ES-I3 (cell line): ENCODE measurements around the gene SERPINB13.

Source experiments
- H3K36me3 ChIP-seq: 2 replicates; pipeline ENCODE4 v1.6.1; 2013; ENCODE audit warnings: mild to moderate bottlenecking, low read length, control low read depth, moderate library complexity; ENCODE audit not compliant: insufficient read depth
- H3K4me1 ChIP-seq: 2 replicates; pipeline ENCODE4 v1.6.1; 2013; ENCODE audit warnings: mild to moderate bottlenecking, control low read depth, low read length; ENCODE audit not compliant: insufficient read depth
- H3K9ac ChIP-seq: 2 replicates; pipeline ENCODE4 v1.6.1; 2013; ENCODE audit warnings: low read depth, mild to moderate bottlenecking, low read length, moderate library complexity
- H3K9me3 ChIP-seq: 2 replicates; pipeline ENCODE4 v1.6.1; 2013; ENCODE audit warnings: mild to moderate bottlenecking, low read length, moderate library complexity; ENCODE audit not compliant: control insufficient read depth, insufficient read depth

Gene SERPINB13, protein sequence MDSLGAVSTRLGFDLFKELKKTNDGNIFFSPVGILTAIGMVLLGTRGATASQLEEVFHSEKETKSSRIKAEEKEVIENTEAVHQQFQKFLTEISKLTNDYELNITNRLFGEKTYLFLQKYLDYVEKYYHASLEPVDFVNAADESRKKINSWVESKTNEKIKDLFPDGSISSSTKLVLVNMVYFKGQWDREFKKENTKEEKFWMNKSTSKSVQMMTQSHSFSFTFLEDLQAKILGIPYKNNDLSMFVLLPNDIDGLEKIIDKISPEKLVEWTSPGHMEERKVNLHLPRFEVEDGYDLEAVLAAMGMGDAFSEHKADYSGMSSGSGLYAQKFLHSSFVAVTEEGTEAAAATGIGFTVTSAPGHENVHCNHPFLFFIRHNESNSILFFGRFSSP

DNA sequence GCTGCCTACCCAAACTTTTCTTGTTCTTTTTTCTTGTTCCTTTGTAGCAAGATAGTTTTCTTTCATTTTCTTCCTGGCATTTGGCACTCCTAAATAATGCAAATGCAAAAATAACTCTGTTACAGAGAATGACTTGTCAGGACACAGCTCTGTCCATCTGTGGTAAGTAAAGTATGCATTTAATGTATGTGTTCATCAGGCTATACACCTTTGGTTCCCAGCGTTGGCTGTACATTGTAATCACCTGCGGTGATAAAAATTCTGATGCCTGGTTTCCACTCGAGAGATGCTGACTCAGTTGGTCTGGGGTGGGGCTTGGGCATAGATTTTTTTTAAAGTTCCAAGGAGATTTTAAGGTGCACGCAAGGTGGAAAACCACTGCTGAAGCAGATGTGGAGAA is at the start of gene SERPINB13:
Gene SERPINB13 (plus strand): TSS at position 378 of the 400 bp plus-strand sequence. CDS start 1,325 bp downstream, outside the sequence.
- no peaks in the 10 kb centered on the region; the same call in 1 of the 2 replicates for H3K4me1 ChIP-seq
- H3K9ac ChIP-seq: no peak within 1 kb of the TSS
- H3K36me3 ChIP-seq: no peaks in the 10 kb centered on the region
- no peaks in the 10 kb centered on the region for H3K9me3 ChIP-seq

DNA sequence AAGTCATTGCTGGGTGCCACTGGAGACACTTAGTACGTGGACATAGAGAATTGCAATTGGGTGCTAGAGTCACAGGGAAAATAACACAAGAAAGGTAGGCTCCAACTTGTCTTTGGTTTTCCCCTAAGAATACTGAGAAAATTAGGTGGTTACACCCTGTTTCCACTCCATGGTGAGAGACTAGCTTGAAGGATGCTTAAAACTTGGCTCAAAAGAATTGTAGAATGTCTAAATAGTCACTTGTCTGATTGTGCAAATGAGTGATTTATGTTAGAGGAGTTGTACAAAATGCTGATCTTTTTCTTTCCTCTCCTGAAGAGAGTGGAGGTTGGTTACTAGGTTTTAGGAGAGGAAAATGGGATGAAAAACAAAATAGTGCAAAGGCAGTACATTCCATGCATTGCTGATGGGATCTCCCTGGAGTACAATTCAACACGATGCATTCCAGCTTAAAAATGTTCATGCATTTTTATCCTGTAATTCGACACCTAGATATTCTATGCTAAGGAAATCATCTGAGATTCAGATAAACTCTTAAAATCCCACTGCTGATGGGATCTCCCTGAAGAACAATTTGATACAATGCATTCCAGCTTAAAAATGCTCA is 47.1 kb upstream of the SERPINB13 start:
- Histone ChIP-seq H3K9me3 (peaks cover 2% of the 10 kb centered on the region; the same call in 1 of the 2 replicates), H3K36me3 (no peaks in the 10 kb centered on the region), H3K4me1 (0 out of 2 replicates have a peak, but pooled peaks cover 6% of the 10 kb centered on the region), H3K9ac (no peak overlapping the region)

DNA sequence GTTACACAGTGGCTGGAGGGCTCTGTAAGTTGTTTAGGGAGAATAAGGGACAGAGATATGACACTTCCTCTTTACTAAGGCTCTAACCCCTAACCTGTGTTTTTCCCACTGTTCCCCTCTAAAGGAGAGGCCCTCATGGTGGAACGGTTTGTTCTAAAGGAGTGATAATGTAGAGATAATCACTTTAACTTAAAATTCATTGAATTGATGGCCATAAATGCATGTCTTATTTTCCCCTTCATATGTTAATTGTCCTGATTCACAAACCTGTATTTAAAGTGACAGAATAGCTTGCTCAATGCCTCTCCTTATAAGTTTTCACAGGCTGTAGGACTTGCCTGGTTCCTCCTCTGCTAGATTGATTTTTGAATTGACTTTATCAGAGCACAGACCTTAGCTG is 45.1 kb upstream of the SERPINB13 start, which contains the start of gene SERPINB12:
Gene SERPINB12 (plus strand): TSS at position 301 of the 400 bp plus-strand sequence. CDS start 13,791 bp downstream, outside the sequence.
- 0 out of 2 replicates have a peak, but pooled peaks cover 6% of the 10 kb centered on the region for H3K4me1 ChIP-seq
- H3K9me3 ChIP-seq: peaks cover 2% of the 10 kb centered on the region; the same call in 1 of the 2 replicates
- H3K36me3 ChIP-seq: no peaks in the 10 kb centered on the region
- H3K9ac ChIP-seq: no peak within 1 kb of the TSS

DNA sequence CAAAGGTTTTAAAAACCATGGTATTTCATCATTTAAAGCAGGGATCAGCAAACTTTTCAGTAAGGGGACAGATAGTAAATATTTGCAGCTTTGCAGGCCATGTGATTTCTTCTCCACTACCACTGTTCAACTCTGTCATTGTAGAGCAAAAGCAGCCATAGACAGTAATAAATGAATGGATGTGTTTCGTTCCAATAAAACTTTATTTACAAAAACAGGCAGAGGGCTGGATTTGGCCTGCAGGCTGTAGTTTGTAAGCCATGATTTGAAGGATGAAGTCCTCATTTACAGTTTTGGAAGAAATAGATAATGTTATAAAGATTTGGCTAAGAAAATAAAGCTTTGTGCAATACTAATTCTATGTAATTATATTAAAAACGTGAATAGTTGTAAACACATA is 43.1 kb upstream of the SERPINB13 start:
- Histone ChIP-seq H3K9me3 (no peaks in the 10 kb centered on the region), H3K36me3 (no peaks in the 10 kb centered on the region), H3K4me1 (0 out of 2 replicates have a peak, but pooled peaks cover 6% of the 10 kb centered on the region), H3K9ac (no peak overlapping the region)

DNA sequence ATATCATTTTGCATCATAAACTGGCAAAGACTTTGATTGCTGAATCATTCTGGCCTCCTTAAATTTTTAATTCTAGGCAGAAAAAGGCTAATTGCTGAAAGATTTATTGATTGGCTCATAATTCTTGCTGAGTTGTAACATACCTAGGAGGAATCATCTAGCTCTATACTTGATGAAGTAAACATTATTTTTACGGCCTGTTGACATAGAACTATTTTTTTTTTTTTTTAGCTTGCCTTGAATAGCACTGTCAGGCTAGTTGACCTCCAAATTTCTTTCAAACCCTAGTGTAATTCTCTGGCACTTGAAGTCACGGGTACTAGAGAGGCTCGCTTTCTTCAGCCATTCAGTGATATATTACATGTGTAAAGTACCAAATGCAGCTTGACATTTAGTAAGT is 42.1 kb upstream of the SERPINB13 start:
- Histone ChIP-seq H3K4me1 (0 out of 2 replicates have a peak, but pooled peaks cover 4% of the 10 kb centered on the region), H3K9me3 (no peaks in the 10 kb centered on the region), H3K9ac (no peak overlapping the region), H3K36me3 (no peaks in the 10 kb centered on the region)

DNA sequence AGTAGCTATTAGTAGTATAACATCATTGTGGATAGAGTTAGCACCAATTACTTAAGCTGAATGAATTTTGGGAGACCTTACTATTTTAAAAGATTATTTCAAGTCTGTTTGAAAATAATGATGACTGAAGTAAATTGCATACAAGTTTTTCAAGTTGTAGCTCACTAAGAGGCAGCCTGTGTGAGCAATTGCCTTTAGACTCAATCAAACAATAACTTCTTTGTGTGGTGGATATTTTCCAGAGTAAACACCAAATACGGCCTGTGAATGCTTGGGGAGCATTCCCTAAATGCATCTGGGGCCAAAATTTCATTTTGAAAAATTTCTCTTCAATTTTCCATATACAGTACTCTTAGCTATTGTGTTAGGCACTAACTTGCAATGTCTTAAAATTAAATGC is 37.1 kb upstream of the SERPINB13 start:
- Histone ChIP-seq H3K9ac (no peak overlapping the region), H3K36me3 (no peaks in the 10 kb centered on the region), H3K9me3 (no peaks in the 10 kb centered on the region; the same call in 1 of the 2 replicates), H3K4me1 (no peaks in the 10 kb centered on the region)

DNA sequence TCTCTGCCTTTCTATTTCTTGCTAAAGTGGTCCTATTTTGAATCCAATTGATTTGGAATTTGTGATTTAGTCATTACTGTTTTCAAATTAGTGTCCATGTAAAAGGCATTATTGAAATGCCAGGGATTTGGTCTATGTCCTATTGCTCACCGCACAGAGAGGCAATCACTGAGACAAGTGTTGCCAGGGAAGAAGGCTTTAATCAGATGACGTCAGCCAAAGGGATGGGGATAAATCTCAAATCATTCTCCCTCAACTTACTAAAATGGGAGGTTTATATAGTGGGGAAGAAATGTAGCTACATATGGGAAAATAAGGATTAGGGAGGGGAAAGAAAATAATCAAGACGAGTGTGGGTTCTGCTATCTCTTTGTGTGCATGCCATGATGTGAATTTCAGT is 35.4 kb upstream of the SERPINB13 start:
- Histone ChIP-seq H3K36me3 (no peaks in the 10 kb centered on the region), H3K9ac (no peak overlapping the region), H3K9me3 (no peaks in the 10 kb centered on the region; the same call in 1 of the 2 replicates)

DNA sequence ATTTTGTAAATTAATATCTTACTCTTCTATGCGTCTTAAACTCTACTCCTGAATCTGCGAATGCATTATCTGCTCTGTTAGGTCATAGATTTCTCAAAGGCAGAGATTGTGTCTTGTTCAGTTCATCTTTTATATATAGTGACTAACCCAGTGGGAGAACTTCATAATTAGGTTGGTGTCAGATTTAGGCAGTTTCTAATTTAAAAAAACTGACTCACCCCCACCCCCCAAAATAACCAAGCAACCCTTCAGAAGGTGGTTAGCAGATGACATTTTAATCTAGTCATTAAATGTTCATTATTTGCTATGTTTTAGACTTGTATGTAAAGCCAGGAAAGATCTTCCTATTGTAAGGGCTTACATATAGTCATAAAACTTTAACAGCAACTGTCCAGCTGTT is 34.6 kb upstream of the SERPINB13 start:
- no peak overlapping the region for H3K9ac ChIP-seq
- no peaks in the 10 kb centered on the region; the same call in 1 of the 2 replicates for H3K9me3 ChIP-seq
- H3K36me3 ChIP-seq: no peaks in the 10 kb centered on the region
- H3K4me1 ChIP-seq: no peaks in the 10 kb centered on the region

More for the DNA sequence above, 35.4 kb upstream of the SERPINB13 start:
- no peaks in the 10 kb centered on the region for H3K4me1 ChIP-seq

DNA sequence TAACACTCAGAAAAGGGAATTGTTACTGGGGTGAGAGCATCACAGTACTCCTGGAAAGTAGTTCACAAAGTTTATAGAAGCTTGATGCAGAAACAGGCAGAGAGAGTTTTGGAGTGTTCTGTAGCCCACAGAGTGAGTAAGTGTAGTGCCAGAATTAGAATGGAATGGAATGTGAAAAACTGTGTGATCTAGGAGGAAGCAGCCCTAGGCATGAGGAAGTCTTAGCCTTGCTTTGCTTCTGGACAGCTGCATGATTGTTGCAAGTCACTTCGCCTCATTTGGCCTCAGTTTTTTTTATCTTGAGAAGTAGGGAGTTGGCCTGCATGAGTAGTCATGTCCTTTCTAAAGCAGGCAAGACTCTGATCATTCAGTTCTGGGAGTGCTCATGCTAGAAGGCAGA is 34.1 kb upstream of the SERPINB13 start:
- H3K9ac ChIP-seq: no peak overlapping the region
- no peaks in the 10 kb centered on the region; the same call in 1 of the 2 replicates for H3K9me3 ChIP-seq
- no peaks in the 10 kb centered on the region for H3K4me1 ChIP-seq
- H3K36me3 ChIP-seq: no peaks in the 10 kb centered on the region

DNA sequence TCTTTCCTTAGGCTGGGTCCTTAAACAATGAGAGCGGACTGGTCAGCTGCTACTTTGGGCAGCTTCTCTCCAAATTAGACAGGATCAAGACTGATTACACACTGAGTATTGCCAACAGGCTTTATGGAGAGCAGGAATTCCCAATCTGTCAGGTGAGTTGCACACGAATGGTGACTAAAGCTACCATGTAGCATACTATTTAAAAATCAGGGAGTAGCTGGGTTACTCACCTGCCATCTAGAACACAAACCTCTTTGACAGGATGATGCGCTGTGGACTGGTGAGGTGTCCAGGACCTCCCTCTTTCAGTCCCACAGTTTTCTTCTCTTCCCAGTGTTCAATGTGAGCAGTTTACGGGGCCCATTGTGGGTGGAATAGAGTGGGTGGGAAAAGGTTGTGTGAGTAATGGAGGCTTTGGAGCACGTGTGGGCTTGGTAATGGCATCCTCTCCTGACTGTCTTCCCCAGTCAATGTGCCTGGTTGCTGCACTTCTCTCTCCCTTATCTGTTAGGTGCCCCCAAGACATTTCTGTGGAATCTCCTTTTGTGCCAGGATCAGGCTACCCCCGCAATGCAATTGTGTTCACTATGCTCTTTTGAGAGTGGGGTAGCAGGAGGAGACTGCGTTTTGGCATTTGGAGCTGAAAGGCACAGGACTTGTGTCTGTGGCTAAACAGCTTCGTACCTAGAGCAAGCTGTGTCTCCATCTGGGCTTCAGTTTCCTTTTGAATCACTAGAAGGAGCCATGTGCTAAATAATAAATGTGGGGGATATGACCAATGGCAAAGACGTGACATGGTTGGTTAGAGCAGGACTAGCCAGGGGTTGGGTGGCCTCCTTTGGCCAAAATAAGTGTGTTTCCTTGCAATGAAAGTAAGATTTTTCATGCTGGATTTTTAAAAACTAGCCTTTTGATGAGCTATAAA is 27.3 kb upstream of the SERPINB13 start:
- Histone ChIP-seq H3K4me1 (no peaks in the 10 kb centered on the region), H3K9me3 (no peaks in the 10 kb centered on the region), H3K9ac (no peak overlapping the region), H3K36me3 (no peaks in the 10 kb centered on the region)

DNA sequence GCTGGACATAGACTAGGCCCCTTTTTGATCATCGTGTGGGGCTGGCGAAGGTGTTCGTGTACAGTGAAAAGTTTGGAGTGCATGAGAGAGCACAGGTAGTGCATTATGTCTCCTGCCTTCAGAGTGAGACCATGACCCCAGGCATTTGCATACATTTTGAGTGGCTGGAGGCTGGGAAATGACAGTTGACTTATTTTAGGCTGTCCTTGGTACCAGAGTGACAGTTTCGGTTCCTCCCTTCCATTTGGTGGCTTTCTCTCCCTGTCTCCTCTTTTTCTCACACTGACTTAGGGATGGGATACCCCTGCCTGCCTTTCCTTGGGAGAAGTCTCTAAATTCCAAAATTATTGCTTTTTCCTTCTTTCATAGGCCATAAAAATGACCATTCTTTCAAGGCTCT is 24.9 kb upstream of the SERPINB13 start:
- Histone ChIP-seq H3K9ac (no peak overlapping the region), H3K4me1 (no peaks in the 10 kb centered on the region), H3K9me3 (no peaks in the 10 kb centered on the region), H3K36me3 (no peaks in the 10 kb centered on the region)

DNA sequence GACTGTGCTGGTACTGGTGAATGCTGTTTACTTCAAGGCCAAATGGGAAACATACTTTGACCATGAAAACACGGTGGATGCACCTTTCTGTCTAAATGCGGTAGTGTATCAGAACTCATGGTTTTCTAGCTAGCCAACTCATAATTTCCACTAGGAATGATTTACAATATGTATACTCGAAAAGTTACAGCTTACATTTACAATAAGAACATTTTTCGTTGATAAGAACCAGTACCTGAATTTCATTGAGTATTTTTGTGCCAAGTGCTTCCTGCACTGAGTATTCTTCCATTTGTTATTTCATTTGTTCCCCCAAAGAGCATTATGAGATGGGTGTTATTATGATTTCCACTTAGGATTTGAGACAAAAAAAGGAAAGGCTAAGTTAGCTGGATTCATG is 23.1 kb upstream of the SERPINB13 start:
- H3K4me1 ChIP-seq: no peaks in the 10 kb centered on the region
- H3K9me3 ChIP-seq: no peaks in the 10 kb centered on the region
- H3K36me3 ChIP-seq: no peaks in the 10 kb centered on the region
- no peak overlapping the region for H3K9ac ChIP-seq

DNA sequence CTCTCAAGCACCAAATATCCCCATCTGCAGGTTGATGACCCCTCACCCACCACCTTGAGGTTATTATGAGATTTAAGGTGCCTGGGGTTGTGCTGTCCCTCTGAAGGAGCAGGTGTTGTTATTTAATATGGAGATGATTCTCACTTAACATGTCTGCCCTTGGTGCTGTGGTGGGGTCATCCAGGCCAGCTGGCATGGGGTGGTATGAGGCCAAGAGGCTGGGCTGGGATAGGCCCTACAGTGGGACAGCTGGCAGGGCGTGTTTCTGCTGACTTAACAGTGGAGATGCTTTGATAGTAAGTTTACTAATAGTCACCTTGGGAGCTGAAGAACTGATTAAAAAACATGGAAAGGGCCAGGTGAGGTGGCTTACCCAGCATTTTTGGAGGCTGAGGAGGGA is 22.6 kb upstream of the SERPINB13 start:
- Histone ChIP-seq H3K4me1 (no peaks in the 10 kb centered on the region), H3K36me3 (no peaks in the 10 kb centered on the region), H3K9me3 (no peaks in the 10 kb centered on the region), H3K9ac (no peak overlapping the region)

DNA sequence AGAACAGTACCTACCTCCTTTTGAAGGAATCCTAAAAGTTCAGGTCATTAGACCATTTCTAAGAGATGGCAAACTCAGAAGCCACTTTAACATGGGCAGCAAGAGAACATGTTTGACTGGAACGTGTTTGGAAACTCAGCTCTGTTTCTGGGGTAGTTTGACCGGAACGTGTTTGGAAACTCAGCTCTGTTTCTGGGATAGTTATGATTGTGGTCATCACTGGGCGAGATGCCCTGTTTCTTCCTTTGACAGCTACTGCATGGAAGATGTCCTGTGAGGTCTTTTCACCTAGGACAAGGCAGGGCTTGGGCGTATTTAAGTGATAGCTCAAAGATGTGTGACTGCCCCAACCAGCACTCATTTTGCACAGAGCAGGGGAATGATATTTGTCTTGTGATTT is 19.9 kb upstream of the SERPINB13 start:
- H3K9ac ChIP-seq: no peak overlapping the region
- no peaks in the 10 kb centered on the region for H3K9me3 ChIP-seq
- H3K36me3 ChIP-seq: no peaks in the 10 kb centered on the region
- H3K4me1 ChIP-seq: no peaks in the 10 kb centered on the region
